Stimulated activated CD8-positive, alpha-beta memory T cell treated with anti-CD3 and anti-CD28 coated beads, Interleukin-7, amount 100 ng/mL, for 1 hour (primary cell): ENCODE results near the gene CAMK2G.

Source experiments
- DNase-seq, 2 donors: peaks; one replicate each; pipeline ENCODE4 v3.0.0-alpha.2; 2020; ENCODE audit warnings: low read depth in 2 of 2

CAMK2G gene

GRCh38 chr10:73879296-73880173, 5.2 kb upstream of the CAMK2G start:
- peak; percentile 80 to 85 for DNase-seq

- DNase-seq: no peak
Measured at GRCh38 chr10:73878365-73878764, 4.0 kb upstream of the CAMK2G start.

- no peak for DNase-seq
Measured at GRCh38 chr10:73877533-73878160, 3.3 kb upstream of the CAMK2G start.

GRCh38 chr10:73876971-73877370, 2.6 kb upstream of the CAMK2G start:
- no peak for DNase-seq

GRCh38 chr10:73876566-73876965, 2.2 kb upstream of the CAMK2G start:
- DNase-seq: no peak

- DNase-seq: no peak
Measured at GRCh38 chr10:73876157-73876556, 1.8 kb upstream of the CAMK2G start.

GRCh38 chr10:73875139-73875475, 752 bp upstream of the CAMK2G start:
- no peak for DNase-seq

GRCh38 chr10:73873838-73874215, 528 bp downstream of the CAMK2G start:
- no peak for DNase-seq

GRCh38 chr10:73873142-73873837, 1.1 kb downstream of the CAMK2G start:
- no peak for DNase-seq

GRCh38 chr10:73872190-73872710, 2.1 kb downstream of the CAMK2G start:
- no peak for DNase-seq

GRCh38 chr10:73871295-73872189, 2.8 kb downstream of the CAMK2G start:
- DNase-seq: no peak

GRCh38 chr10:73868655-73869195, 5.6 kb downstream of the CAMK2G start:
- no peak for DNase-seq

GRCh38 chr10:73867871-73868631, 6.3 kb downstream of the CAMK2G start:
- DNase-seq: no peak

GRCh38 chr10:73867126-73867807, 7.1 kb downstream of the CAMK2G start:
- no peak for DNase-seq

GRCh38 chr10:73866621-73867020, 7.7 kb downstream of the CAMK2G start:
- no peak for DNase-seq

GRCh38 chr10:73865459-73866442, 8.6 kb downstream of the CAMK2G start:
- DNase-seq: no peak

GRCh38 chr10:73865107-73865458, 9.3 kb downstream of the CAMK2G start:
- no peak for DNase-seq

GRCh38 chr10:73864229-73864628, 10.1 kb downstream of the CAMK2G start:
- no peak for DNase-seq
